ENCODE results near the gene RNF123.

RNF123 gene

DNA sequence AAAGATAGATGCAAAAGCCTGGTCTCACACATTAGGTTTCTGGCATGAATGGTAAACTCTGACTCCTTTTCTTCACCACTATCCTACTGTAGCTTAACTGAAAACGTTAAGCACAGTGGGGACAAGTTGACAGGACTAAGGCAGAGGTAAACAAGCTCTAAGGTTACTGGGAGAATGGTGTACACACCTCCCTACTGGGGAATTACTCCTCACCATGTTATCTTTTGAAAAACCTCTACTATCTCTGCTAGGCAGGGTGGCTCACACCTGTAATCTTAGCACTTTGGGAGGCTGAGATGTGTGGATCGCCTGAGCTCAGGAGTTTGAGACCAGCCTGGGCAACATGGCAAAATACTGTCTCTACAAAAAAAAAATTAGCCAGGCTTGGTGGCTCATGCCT lies 67.8 kb downstream of the RNF123 start:
- no peak for DNase-seq

DNA sequence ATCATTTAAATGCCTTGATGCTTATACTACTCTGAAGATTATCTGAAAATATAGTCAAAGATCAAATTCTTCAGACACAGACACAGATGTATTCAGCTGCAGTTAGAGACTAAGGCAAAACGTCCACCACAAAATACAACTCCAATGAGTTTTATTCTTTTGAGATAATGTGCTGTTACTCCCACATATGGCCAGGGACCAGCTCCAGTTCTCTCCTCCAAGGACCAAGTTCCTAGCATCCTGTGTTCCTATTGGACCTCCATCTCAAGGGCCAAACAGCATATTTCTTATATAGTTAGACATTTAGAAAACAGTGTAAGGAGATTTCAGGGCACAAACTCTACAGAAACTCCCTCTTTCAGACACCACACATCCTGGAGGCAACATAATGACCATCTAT lies 69.9 kb downstream of the RNF123 start:
- peak; percentile 64 for DNase-seq

DNA sequence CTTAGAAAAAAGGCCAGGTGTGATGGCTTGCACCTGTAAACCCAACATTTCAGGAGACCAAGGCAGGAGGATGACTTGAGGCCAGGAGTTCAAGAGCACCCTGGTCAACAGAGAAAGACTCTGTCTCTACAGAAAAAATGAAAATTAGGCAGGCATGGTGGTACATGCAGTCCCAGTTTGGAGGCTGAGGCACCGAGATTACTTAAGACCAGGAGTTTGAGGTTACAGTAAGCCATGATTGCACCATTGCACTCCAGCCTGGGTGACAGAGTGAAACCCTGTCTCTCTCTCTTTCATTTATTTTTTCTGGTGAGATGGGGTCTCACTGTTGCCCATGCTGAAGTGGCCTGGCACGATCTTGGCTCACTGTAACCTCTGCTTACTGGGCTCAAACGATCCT lies 72.3 kb downstream of the RNF123 start:
- DNase-seq: no peak

DNA sequence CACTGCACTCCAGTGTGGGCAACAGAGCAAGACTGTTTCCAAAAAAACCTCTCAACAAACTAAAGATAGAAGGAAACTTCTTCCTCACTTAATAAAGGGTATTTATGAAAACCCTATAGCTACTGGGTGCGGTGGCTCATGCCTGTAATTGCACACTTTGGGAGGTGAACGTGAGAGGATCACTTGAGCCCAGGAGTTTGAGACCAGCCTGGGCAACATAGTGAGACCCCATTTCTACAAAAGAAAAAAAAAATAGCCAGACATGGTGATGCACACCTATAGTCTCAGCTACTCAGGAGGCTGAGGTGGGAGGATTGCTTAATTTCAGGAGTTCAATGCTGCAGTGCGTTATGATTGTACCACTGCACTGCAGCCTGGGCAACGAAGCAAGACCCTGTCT lies 74.6 kb downstream of the RNF123 start:
- no peak for DNase-seq

DNA sequence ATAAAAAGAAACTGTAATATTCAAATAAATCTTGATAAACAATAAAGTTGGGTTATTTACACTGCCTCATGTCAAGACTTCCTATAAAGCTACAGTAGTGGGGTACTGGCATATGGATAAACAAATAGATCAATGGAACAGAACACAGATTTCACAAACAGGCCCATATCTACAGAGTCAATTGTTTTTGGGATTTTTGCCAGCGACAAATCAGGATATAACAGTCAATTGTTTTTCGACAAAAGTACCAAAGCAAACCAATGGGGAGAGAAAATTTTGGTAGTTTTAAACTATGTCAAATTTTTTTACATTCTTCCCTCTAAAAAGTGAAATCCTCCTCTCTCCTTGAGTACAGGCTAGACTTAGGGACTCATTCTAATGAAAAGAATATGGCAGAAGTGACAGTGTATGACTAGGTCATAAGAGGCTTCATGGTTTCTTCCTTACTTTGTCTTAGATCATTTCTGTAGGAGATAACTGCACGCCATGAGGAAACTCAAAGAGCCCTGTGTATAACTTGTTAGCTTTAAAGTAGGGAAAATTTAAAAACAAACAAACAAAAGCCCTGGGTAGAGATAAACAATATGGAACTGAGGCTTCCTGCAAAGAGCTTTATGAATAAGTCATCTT lies 80.0 kb downstream of the RNF123 start:
- no peak for DNase-seq

DNA sequence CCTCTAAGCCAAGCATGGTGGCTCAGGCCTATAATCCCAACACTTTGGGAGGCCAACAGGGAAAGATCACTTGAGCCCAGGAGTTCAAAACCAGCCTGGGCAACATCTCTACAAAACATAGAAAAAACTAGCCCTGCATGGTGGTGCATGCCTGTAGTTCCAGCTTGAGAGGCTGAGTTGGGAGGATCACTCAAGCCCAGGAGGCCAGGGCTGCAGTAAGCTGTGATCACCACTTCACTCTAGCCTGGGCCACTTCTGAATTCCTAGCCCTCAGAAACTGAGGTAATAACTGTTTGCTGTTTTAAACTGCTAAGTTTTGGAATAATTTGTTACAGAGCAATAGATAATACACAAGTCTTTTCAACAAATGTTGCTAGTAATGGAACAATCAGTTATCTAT lies 80.6 kb downstream of the RNF123 start:
- DNase-seq: no peak
